ENCODE measurements around the gene MYOD1.

- TF ChIP-seq TAF1 (IDR thresholded peaks at IDR 0.05; ENCODE audit: low read depth, low read length) (no peak), POLR2A (IDR thresholded peaks at IDR 0.05; ENCODE audit: low read depth, low read length) (no peak)
Measured at GRCh38 chr11:17766590-17766989, 47.2 kb downstream of the MYOD1 start.
